ENCODE results near the gene ABCG1. TPM values are rescaled to one million over a fixed set of nuclear protein-coding genes. Genes with fewer than 3 reads are reported as not detected.

Gene ABCG1
- polyA plus RNA-seq, 2 of the 4 experiments (the other 2 are of a cell fraction): 2.3 to 5.1 TPM

GRCh38 chr21:42302794-42303193 lies 83.9 kb downstream of the ABCG1 start:
- H3K4me1 ChIP-seq: no peaks in the 10 kb centered on the region
- ATAC-seq (no peak), FAIRE-seq (no peak), DNase-seq (ENCODE audit: low read depth in 1 of 2, low spot score in 1 of 2) (no peak)
- H3K4me2 ChIP-seq: no peak overlapping the region
- H3K27ac ChIP-seq: no peak overlapping the region
- ChIA-PET POLR2A (no interaction called here), CTCF (interaction anchor here (0.7 to 1.6 kb wide), 2 partner anchors 53 to 158 kb away, joined by 3 to 4 read pairs; no protein-coding TSS in a partner anchor)
- TF ChIP-seq KDM5A (IDR thresholded peaks at IDR 0.05) (no peak), EHMT2 (IDR thresholded peaks at IDR 0.05; ENCODE audit: low read depth) (no peak), GATA3 (IDR thresholded peaks at IDR 0.05; ENCODE audit: borderline replicate concordance) (no peak), SREBF2 (IDR thresholded peaks at IDR 0.05) (no peak), JUN (IDR thresholded peaks at IDR 0.05) (no peak), EHF (CRISPR knock-in tag; IDR thresholded peaks at IDR 0.05) (no peak), MAFK (IDR thresholded peaks at IDR 0.05; ENCODE audit: partially characterized antibody) (no peak), CEBPB (IDR thresholded peaks at IDR 0.05) (no peak), MYC (IDR thresholded peaks at IDR 0.05; ENCODE audit: borderline replicate concordance, low read length) (no peak)
- no peak overlapping the region for H3K4me3 ChIP-seq
- WGBS (ENCODE audit: missing lambda C conversion rate): 59% methylated on average over 7 of the region's 7 CpGs
- H3K9me3 ChIP-seq: no peaks in the 10 kb centered on the region

GRCh38 chr21:42303443-42303842 lies 84.5 kb downstream of the ABCG1 start:
- WGBS (ENCODE audit: missing lambda C conversion rate): 49% methylated on average over 3 of the region's 3 CpGs
- TF ChIP-seq FOSB (CRISPR knock-in tag; IDR thresholded peaks at IDR 0.05) (no peak), ZFP36 (IDR thresholded peaks at IDR 0.05; ENCODE audit: borderline replicate concordance, partially characterized antibody) (no peak), ESRRA (IDR thresholded peaks at IDR 0.05; ENCODE audit: borderline replicate concordance, low read length) (no peak), MYC (IDR thresholded peaks at IDR 0.05; ENCODE audit: borderline replicate concordance, low read length) (no peak), ELK1 (IDR thresholded peaks at IDR 0.05; ENCODE audit: low read depth, low read length) (no peak), HEYL (CRISPR knock-in tag; IDR thresholded peaks at IDR 0.05) (no peak), CBX8 (IDR thresholded peaks at IDR 0.05) (no peak), ZC3H11A (IDR thresholded peaks at IDR 0.05) (no peak), RCOR1 (IDR thresholded peaks at IDR 0.05; ENCODE audit: low read depth, low read length) (no peak), CHD2 (IDR thresholded peaks at IDR 0.05; ENCODE audit: low read length, partially characterized antibody) (no peak)
- ChIA-PET CTCF (interaction anchor here (0.7 to 1.6 kb wide), 2 partner anchors 54 to 158 kb away, joined by 3 to 4 read pairs; no protein-coding TSS in a partner anchor), POLR2A (no interaction called here)
- DNase-seq (ENCODE audit: low read depth in 1 of 2, low spot score in 1 of 2): no peak
- no peak for ATAC-seq
- Histone ChIP-seq H3K9me3 (no peaks in the 10 kb centered on the region), H3K4me3 (no peak overlapping the region), H3K4me1 (no peaks in the 10 kb centered on the region), H3K27ac (no peak overlapping the region), H3K4me2 (no peak overlapping the region)
- FAIRE-seq: no peak

GRCh38 chr21:42304556-42305454 lies 85.9 kb downstream of the ABCG1 start:
- no peak for ATAC-seq
- POLR2A ChIA-PET: no interaction called here
- DNase-seq (ENCODE audit: low read depth in 1 of 2, low spot score in 1 of 2): no peak
- Histone ChIP-seq H3K27ac (no peak overlapping the region), H3K4me2 (no peak overlapping the region), H3K4me1 (no peaks in the 10 kb centered on the region), H3K9me3 (no peaks in the 10 kb centered on the region), H3K4me3 (no peak overlapping the region)
- TF ChIP-seq RCOR1 (IDR thresholded peaks at IDR 0.05; ENCODE audit: low read depth, low read length) (no peak), JUNB (IDR thresholded peaks at IDR 0.05) (no peak), HOXA7 (CRISPR knock-in tag; IDR thresholded peaks at IDR 0.05) (no peak), FOSB (CRISPR knock-in tag; IDR thresholded peaks at IDR 0.05) (no peak), USF2 (IDR thresholded peaks at IDR 0.05) (no peak), MAX (IDR thresholded peaks at IDR 0.05) (no peak), SMC3 (IDR thresholded peaks at IDR 0.05) (no peak), POLR2AphosphoS2 (conservative IDR thresholded peaks at IDR 0.05; ENCODE audit: low read length) (no peak), CHD4 (IDR thresholded peaks at IDR 0.05; ENCODE audit: borderline replicate concordance) (no peak), ELK1 (IDR thresholded peaks at IDR 0.05; ENCODE audit: low read depth, low read length) (no peak), EHF (CRISPR knock-in tag; IDR thresholded peaks at IDR 0.05) (no peak), CBX8 (IDR thresholded peaks at IDR 0.05) (no peak), MAZ (IDR thresholded peaks at IDR 0.05; ENCODE audit: borderline replicate concordance, low read depth, low read length) (no peak)
- CTCF ChIA-PET: no interaction called here
- no peak for FAIRE-seq
- 49% methylated on average over 17 of the region's 22 CpGs for WGBS (ENCODE audit: missing lambda C conversion rate)
